GM18517 (cell line): ENCODE data around the gene SLFN12.
"Not testable (repeated sequence)": the region's sequence is repeated elsewhere in the genome, so short reads cannot be mapped to it uniquely, and the experiment has no call there.

Experiments used
- ATAC-seq: cut with Tn5 transposase; IDR thresholded peaks from one replicate; pipeline ENCODE4 v1.9.1; 2021; ENCODE audit warnings: mild to moderate bottlenecking, moderate library complexity; ENCODE audit not compliant: unreplicated experiment

SLFN12 gene

GRCh38 chr17:35432176-35433074, at the start of gene SLFN12:
Gene SLFN12 (minus strand): TSS chr17:35432500. CDS start chr17:35423028, 9,472 bp downstream.
- ATAC-seq: peak; percentile 88

GRCh38 chr17:35479271-35479670, 47.0 kb upstream of the SLFN12 start:
- ATAC-seq: no peak

- no peak for ATAC-seq
These were observed 44.9 kb upstream of the SLFN12 start for GRCh38 chr17:35477248-35477647.

GRCh38 chr17:35476283-35476820, 44.1 kb upstream of the SLFN12 start:
- ATAC-seq: no peak

GRCh38 chr17:35468475-35468874, 36.2 kb upstream of the SLFN12 start:
- no peak for ATAC-seq

GRCh38 chr17:35467824-35468223, 35.5 kb upstream of the SLFN12 start:
- no peak for ATAC-seq

- peak; percentile 74 for ATAC-seq
These were observed 28.1 kb upstream of the SLFN12 start for GRCh38 chr17:35460354-35460851.

- not testable (repeated sequence) for ATAC-seq
These were observed 21.7 kb upstream of the SLFN12 start for GRCh38 chr17:35454035-35454434.

- ATAC-seq: no peak
These were observed 20.9 kb upstream of the SLFN12 start for GRCh38 chr17:35453171-35453570.

- ATAC-seq: peak; percentile 38
These were observed 17.2 kb upstream of the SLFN12 start for GRCh38 chr17:35449371-35449931.

GRCh38 chr17:35448899-35449227, 16.6 kb upstream of the SLFN12 start:
- no peak for ATAC-seq

GRCh38 chr17:35448214-35448898, 16.1 kb upstream of the SLFN12 start, which contains the start of gene SLFN13:
Gene SLFN13 (minus strand): TSS chr17:35448766. CDS start chr17:35445680, 3,086 bp downstream.
- ATAC-seq: peak; percentile 65

- no peak for ATAC-seq
These were observed 15.2 kb upstream of the SLFN12 start for GRCh38 chr17:35447499-35447898.

GRCh38 chr17:35438433-35438832, 6.1 kb upstream of the SLFN12 start:
- no peak for ATAC-seq

- ATAC-seq: no peak
These were observed 985 bp upstream of the SLFN12 start for GRCh38 chr17:35433075-35433894.

GRCh38 chr17:35429702-35430101, 2.6 kb downstream of the SLFN12 start:
- no peak for ATAC-seq

- ATAC-seq: no peak
These were observed 4.1 kb downstream of the SLFN12 start for GRCh38 chr17:35428229-35428628.

GRCh38 chr17:35423761-35424160, 8.5 kb downstream of the SLFN12 start:
- ATAC-seq: no peak

- ATAC-seq: not testable (repeated sequence)
These were observed 11.2 kb downstream of the SLFN12 start for GRCh38 chr17:35421069-35421468.

- no peak for ATAC-seq
These were observed 15.6 kb downstream of the SLFN12 start for GRCh38 chr17:35416659-35417058.
